H1 (cell line): Measurements from ENCODE around the gene UBN2. TPM values are rescaled to one million over a fixed set of nuclear protein-coding genes. Genes with fewer than 3 reads are reported as not detected.
"Not testable (repeated sequence)": the region's sequence is repeated elsewhere in the genome, so short reads cannot be mapped to it uniquely, and the experiment has no call there.

Experiments used
- CTCF ChIA-PET: fragments of 300-600 bp; sonication (Branson Sonifier 250); formaldehyde crosslinking; loops from one replicate; lab custom pipeline; 2021; ENCODE audit not compliant: partially characterized antibody; lab: Charles Lee
- POLR2A ChIA-PET: fragments of 300-600 bp; sonication (Branson Sonifier 250); formaldehyde crosslinking; loops from one replicate; lab custom pipeline; 2021; ENCODE audit warnings: inconsistent platforms; ENCODE audit not compliant: partially characterized antibody; lab: Charles Lee
- DNase-seq, 2 experiments: peaks; one replicate each; pipeline versions ENCODE4 v3.0.0 to v3.0.0-alpha.2; 2010 to 2022; ENCODE audit warnings: low spot score in 2 of 2, low read depth in 1 of 2, mixed read lengths in 1 of 2
- FAIRE-seq: peaks from 2 replicates; lab custom pipeline; 2011; peaks lifted over from hg19 to GRCh38; lab: Jason Lieb, UNC
- H2AFZ ChIP-seq: 2 replicates; pipeline ENCODE4 v1.8.1; 2012; ENCODE audit warnings: low read length, inconsistent platforms
- H2AK5ac ChIP-seq: 2 replicates; pipeline ENCODE4 v1.6.1; 2013; ENCODE audit warnings: low read depth, low read length
- H2BK120ac ChIP-seq: replicated peaks from 2 replicates; pipeline ENCODE3; 2013; ENCODE audit warnings: low read depth, low read length, inconsistent platforms
- H2BK12ac ChIP-seq: 2 replicates; pipeline ENCODE4 v1.6.1; 2013; ENCODE audit warnings: low read depth, low read length
- H2BK15ac ChIP-seq: 2 replicates; pipeline ENCODE4 v1.6.1; 2013; ENCODE audit warnings: low read length
- H2BK20ac ChIP-seq: 2 replicates; pipeline ENCODE4 v1.6.1; 2013; ENCODE audit warnings: low read length
- H2BK5ac ChIP-seq: 2 replicates; pipeline ENCODE4 v1.6.1; 2013; ENCODE audit warnings: low read depth, low read length
- H3K14ac ChIP-seq: 2 replicates; pipeline ENCODE4 v1.6.1; 2013; ENCODE audit warnings: inconsistent platforms; ENCODE audit not compliant: insufficient read length
- H3K18ac ChIP-seq: 2 replicates; pipeline ENCODE4 v1.6.1; 2013; ENCODE audit warnings: low read length; ENCODE audit errors: extremely low read depth
- H3K23ac ChIP-seq: 2 replicates; pipeline ENCODE4 v1.6.1; 2013; ENCODE audit warnings: inconsistent platforms; ENCODE audit not compliant: insufficient read length
- H3K23me2 ChIP-seq: 2 replicates; pipeline ENCODE4 v1.6.1; 2013; ENCODE audit warnings: low read depth, low read length
- H3K27ac ChIP-seq: 2 replicates; pipeline ENCODE4 v1.6.1; 2011; ENCODE audit warnings: low read depth, low read length, inconsistent platforms
- H3K27me3 ChIP-seq, 4 experiments: replicated peaks in 1 of 4; 1 replicate in 1 of 4; 2 replicates in 3 of 4; pipeline versions ENCODE4 v1.6.1 to v1.8.1; 2011 to 2013; ENCODE audit warnings: low read length in 3 of 4, mild to moderate bottlenecking in 3 of 4, inconsistent platforms in 2 of 4, mixed read lengths in 2 of 4, moderate library complexity in 1 of 4; ENCODE audit not compliant: control insufficient read depth in 3 of 4, insufficient read depth in 3 of 4; ENCODE audit errors: extremely low read depth in 1 of 4
- H3K36me3 ChIP-seq, 4 experiments: 2 replicates each; pipeline versions ENCODE4 v1.6.1 to v1.8.1; 2011 to 2013; ENCODE audit warnings: mild to moderate bottlenecking in 4 of 4, low read length in 3 of 4, moderate library complexity in 2 of 4, control low read depth in 1 of 4, inconsistent platforms in 1 of 4; ENCODE audit not compliant: insufficient read depth in 4 of 4, control insufficient read depth in 2 of 4
- H3K4ac ChIP-seq: replicated peaks from 2 replicates; pipeline ENCODE3; 2013; ENCODE audit warnings: low read length, low read depth, mixed read lengths, inconsistent platforms; ENCODE audit not compliant: insufficient read length
- H3K4me1 ChIP-seq, 4 experiments: replicated peaks in 1 of 4; 1 replicate in 1 of 4; 2 replicates in 3 of 4; pipeline versions ENCODE4 v1.6.1 to v1.8.1; 2011 to 2013; ENCODE audit warnings: low read length in 3 of 4, inconsistent platforms in 2 of 4, mixed read lengths in 1 of 4; ENCODE audit not compliant: insufficient read depth in 4 of 4, control insufficient read depth in 3 of 4
- H3K4me2 ChIP-seq, 2 experiments: 2 replicates each; pipeline versions ENCODE4 v1.6.1 to v1.8.1; 2011 to 2013; ENCODE audit warnings: low read depth in 2 of 2, low read length in 2 of 2, control low read depth in 1 of 2, inconsistent platforms in 1 of 2, mild to moderate bottlenecking in 1 of 2; ENCODE audit not compliant: insufficient read depth in 1 of 2
- H3K4me3 ChIP-seq, 4 experiments: fragments of 200-600, 300-600 bp in 1 of 4; sonication (generic), shearing (Covaris generic), sonication (Bioruptor Twin) in 1 of 4; 2 replicates each; pipeline versions ENCODE4 v1.5.1 to v1.8.1; 2011 to 2016; ENCODE audit warnings: low read length in 4 of 4, low read depth in 3 of 4, control low read depth in 2 of 4, inconsistent platforms in 2 of 4, mild to moderate bottlenecking in 2 of 4, mixed read lengths in 1 of 4, moderate library complexity in 1 of 4; ENCODE audit not compliant: insufficient read depth in 2 of 4; ENCODE audit errors: extremely low read depth in 1 of 4
- H3K56ac ChIP-seq: replicated peaks from 2 replicates; pipeline ENCODE3; 2013; ENCODE audit warnings: low read depth, mild to moderate bottlenecking, mixed read lengths, low read length, inconsistent platforms; ENCODE audit not compliant: insufficient read length
- H3K79me1 ChIP-seq: 2 replicates; pipeline ENCODE4 v1.6.1; 2013; ENCODE audit warnings: low read depth, low read length, control low read depth
- H3K79me2 ChIP-seq, 2 experiments: 2 replicates each; pipeline versions ENCODE4 v1.6.1 to v1.8.1; 2012 to 2013; ENCODE audit warnings: low read length in 2 of 2, mild to moderate bottlenecking in 2 of 2, inconsistent platforms in 1 of 2; ENCODE audit not compliant: insufficient read depth in 2 of 2, control insufficient read depth in 1 of 2
- H3K9ac ChIP-seq, 4 experiments: replicated peaks in 1 of 4; 1 replicate in 1 of 4; 2 replicates in 3 of 4; pipeline versions ENCODE4 v1.6.1 to v1.8.1; 2011 to 2013; ENCODE audit warnings: low read depth in 3 of 4, low read length in 3 of 4, control low read depth in 2 of 4, mild to moderate bottlenecking in 2 of 4, moderate library complexity in 2 of 4, inconsistent platforms in 1 of 4; ENCODE audit errors: extremely low read depth in 1 of 4
- H3K9me3 ChIP-seq, 2 experiments: 2 replicates each; pipeline versions ENCODE4 v1.6.1 to v1.8.1; 2012 to 2013; ENCODE audit warnings: mild to moderate bottlenecking in 2 of 2, moderate library complexity in 2 of 2, control low read depth in 1 of 2, inconsistent platforms in 1 of 2, low read depth in 1 of 2, low read length in 1 of 2, mixed read lengths in 1 of 2; ENCODE audit not compliant: insufficient read depth in 2 of 2
- H4K20me1 ChIP-seq, 2 experiments: replicated peaks in 1 of 2; 2 replicates each; pipeline versions ENCODE3 to v1.8.1; 2011 to 2013; ENCODE audit warnings: inconsistent platforms in 2 of 2, low read length in 2 of 2, mild to moderate bottlenecking in 1 of 2; ENCODE audit not compliant: insufficient read depth in 2 of 2, control insufficient read depth in 1 of 2
- H4K5ac ChIP-seq: 2 replicates; pipeline ENCODE4 v1.6.1; 2013; ENCODE audit warnings: low read length, low read depth, mixed read lengths, inconsistent platforms; ENCODE audit not compliant: insufficient read length
- H4K8ac ChIP-seq: 2 replicates; pipeline ENCODE4 v1.8.0; 2013; ENCODE audit warnings: mild to moderate bottlenecking, moderate library complexity, low read length, inconsistent platforms; ENCODE audit not compliant: insufficient read depth; ENCODE audit errors: extremely low read depth
- H4K91ac ChIP-seq: replicated peaks from 2 replicates; pipeline ENCODE3; 2013; ENCODE audit warnings: low read length, mixed read lengths, inconsistent platforms; ENCODE audit not compliant: insufficient read length
- WGBS, 2 experiments: shearing (Covaris generic) in 1 of 2; methylation state at CpG; one replicate each; pipeline versions ENCODE4 v1.1.6 to v1.1.7; 2013 to 2015; ENCODE audit warnings: low lambda C conversion rate in 2 of 2, mixed read lengths in 2 of 2, inconsistent platforms in 1 of 2, low coverage in 1 of 2, missing lambda C conversion rate in 1 of 2; ENCODE audit not compliant: insufficient replicate concordance in 2 of 2, insufficient coverage in 1 of 2, insufficient read length in 1 of 2; ENCODE audit errors: extremely low coverage in 1 of 2, missing lambda C conversion rate in 1 of 2; 5-methylcytosine and 5-hydroxymethylcytosine counted together
- polyA plus RNA-seq, 7 experiments: library from polyadenylated mRNA; depleted of rRNA in 3 of 7; stranded (reverse) in 5 of 7; unstranded in 2 of 7; fragments of >200 nt in 5 of 7; fragments of 200-250 nt in 2 of 7; gene quantifications; 1 replicate in 5 of 7; 2 replicates in 1 of 7; 4 replicates in 1 of 7; pipeline versions ENCODE4 v1.2.1 to v1.2.3, GENCODE V29; 2011 to 2013; ENCODE audit warnings: missing spikeins in 2 of 7, mixed read lengths in 2 of 7
- total RNA-seq: library from RNA; stranded (reverse); fragmentation: NEBNext Ultra II Directional; extraction: Animal tissue kit (Norgen Biotek cat#: 25700); gene quantifications from 2 replicates; pipeline ENCODE4 v1.2.1, GENCODE V29; 2021

UBN2 gene
- total and polyA plus RNA-seq, 2 of the 8 experiments (the other 6 are each of a cell fraction or from before 2014, with no cell fraction given): 4.1 to 39.6 TPM

GRCh38 chr7:139225286-139226157, 5.5 kb upstream of the UBN2 start:
- H2BK15ac ChIP-seq, CTCF ChIA-PET, H3K9ac ChIP-seq, H3K4me1 ChIP-seq, H3K56ac ChIP-seq, H3K18ac ChIP-seq, H4K91ac ChIP-seq, H2BK5ac ChIP-seq, DNase-seq, H3K79me2 ChIP-seq, H2BK20ac ChIP-seq, H4K20me1 ChIP-seq, FAIRE-seq, H3K27me3 ChIP-seq, H2BK120ac ChIP-seq, H3K14ac ChIP-seq, POLR2A ChIA-PET, H2BK12ac ChIP-seq, H2AFZ ChIP-seq, H3K79me1 ChIP-seq, H3K4ac ChIP-seq, H3K27ac ChIP-seq, H3K23ac ChIP-seq, H4K5ac ChIP-seq, H3K36me3 ChIP-seq, H4K8ac ChIP-seq, H3K4me3 ChIP-seq, H2AK5ac ChIP-seq, H3K4me2 ChIP-seq, H3K23me2 ChIP-seq: not testable (repeated sequence)
- H3K9me3 ChIP-seq: peaks cover 0 to 18% of the 10 kb centered on the region in 2 experiments; a peak in 3 of 4 replicates
- WGBS, 2 experiments: 91% methylated on average over 29 of the region's 60 CpGs; no CpG with 5 or more reads in 1 of the 2 experiments
